ENCODE data around the gene DUSP23.

DNA sequence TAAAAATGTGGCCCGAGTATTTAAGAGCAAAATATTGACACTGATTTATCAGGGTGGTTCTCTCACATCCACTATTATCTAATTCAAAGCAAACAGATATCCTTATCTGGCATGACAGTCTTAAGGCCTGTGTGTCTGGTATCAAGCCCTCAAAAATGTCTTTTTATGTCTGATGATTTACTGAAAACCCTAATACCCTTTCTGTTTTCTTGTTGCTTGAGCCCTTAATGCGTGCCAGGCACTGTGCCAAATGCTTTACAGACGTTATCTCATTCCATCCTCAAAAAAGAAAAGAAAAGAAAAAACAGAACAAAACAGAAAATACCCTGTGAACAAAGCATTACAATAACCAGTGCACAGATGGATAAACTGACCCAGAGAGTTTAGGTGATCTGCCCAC lies 5.7 kb downstream of the DUSP23 start:
- TF ChIP-seq CTCF (IDR thresholded peaks at IDR 0.05) (no peak), POLR2A (IDR thresholded peaks at IDR 0.05) (no peak)

All from Peyer's patch (tissue), 4 donors.